Measurements from ENCODE around the gene THRAP3.

THRAP3 gene

DNA sequence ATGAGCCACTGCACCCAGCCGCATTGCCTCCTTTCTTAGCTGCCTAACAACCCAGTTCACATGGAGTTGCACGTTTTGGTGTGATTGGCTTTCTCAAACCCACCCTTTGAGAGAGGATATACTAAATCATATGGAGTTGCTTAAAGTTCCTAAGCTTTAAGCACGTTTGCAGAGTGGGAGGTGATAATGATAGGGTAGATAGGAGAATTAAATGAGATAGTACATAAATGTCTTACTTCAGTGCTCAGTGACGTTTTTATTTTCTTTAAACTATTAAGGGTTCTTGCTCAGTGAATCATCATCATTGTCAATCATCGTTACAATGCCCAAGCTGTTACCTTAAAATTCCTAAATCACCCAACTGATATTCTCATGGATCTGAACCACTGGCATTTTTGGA is 79.0 kb downstream of the THRAP3 start:
- no peak for DNase-seq

DNA sequence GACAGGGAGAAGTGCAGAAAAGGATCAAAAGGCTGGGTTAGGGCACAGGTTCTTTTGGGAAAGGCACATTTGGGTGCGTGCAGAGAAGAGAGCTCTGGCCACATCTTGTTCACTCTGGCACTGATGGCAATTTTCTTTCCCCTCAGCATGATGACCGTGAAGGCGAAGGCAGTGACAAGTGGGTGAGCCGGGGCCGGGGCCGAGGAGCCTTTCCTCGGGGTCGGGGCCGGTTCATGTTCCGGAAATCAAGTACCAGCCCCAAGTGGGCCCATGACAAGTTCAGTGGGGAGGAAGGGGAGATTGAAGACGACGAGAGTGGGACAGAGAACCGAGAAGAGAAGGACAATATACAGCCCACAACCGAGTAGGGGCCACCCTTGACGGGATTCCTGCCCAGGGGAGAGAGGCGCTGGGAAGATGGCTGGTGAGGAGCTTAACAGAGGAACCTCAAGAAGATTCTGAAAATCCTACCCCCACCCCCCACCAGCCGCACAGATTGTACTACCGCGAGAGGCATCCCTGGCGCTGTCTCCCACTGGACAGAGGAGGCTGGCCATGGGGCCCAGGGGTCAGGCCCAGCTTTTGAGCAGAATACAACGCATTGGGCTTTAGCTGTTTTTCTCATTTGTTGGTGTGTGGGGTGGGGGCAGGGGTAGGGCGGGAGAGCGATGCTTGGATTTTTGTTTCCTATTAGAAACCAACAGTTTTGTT is 79.6 kb downstream of the THRAP3 start:
- no peak for DNase-seq

DNA sequence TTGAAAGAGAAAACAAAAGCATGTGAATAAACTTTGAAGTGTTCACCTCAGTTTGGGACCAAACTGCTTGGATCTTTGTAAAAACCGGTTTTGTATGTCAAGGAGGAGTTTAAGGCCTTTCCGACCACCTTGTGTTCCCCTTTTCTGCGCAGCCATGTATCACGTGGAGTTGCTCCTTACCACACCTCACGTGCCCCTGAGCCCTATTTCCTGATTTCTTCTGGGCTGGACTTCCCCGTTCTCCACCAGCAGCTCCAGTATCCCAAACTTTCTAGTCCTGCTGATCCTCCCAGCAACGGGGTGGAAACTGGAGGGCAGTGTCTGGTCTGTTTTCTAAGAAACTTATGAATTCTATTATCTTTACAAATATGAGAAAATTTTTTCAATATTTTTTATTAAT is 80.3 kb downstream of the THRAP3 start:
- DNase-seq, result no peak

DNA sequence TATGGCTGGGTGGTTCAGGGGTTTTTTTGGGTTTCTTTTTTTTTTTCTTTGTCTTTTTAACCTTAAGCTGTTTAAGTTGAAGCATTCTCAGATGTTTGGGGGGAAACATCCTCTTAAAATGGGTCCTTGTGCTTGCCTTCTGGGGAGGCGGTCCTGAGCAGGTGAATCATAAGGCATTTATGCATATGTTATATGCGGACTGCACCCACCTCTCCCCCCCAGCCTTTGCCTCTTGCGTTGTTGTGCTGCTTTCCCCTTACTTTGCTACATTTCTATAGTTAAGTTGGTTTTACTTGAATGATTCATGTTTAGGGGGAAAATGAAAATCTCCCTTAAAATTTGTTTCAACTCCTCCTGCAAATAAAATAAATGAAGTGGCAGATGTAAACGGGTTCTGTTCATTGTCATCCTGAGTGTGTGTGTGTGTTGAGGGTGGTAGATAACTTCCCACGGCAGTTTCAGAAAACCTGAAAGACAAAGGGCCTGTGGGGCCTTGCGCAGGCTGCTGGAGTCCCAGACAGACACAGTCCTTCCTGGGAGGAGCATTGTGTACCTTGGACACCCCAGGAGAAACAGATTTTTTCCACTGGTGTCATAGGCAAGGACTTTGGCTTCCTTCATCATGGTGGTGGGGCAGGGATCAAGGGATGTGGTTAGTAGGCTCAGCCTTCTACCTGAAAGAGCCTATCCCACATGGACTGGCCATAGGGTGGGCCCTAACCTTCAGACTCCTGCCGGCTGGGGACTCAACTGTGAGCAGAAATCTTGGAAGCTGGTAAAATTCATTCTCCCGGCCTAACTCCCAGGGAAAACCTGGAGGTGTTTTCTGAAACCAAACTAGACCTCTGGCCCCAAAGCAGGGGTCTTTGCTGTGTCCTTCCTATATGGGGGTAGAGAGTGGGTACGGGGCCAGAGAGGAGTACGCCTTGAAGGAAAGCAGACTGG is 81.0 kb downstream of the THRAP3 start:
- DNase-seq, result no peak

DNA sequence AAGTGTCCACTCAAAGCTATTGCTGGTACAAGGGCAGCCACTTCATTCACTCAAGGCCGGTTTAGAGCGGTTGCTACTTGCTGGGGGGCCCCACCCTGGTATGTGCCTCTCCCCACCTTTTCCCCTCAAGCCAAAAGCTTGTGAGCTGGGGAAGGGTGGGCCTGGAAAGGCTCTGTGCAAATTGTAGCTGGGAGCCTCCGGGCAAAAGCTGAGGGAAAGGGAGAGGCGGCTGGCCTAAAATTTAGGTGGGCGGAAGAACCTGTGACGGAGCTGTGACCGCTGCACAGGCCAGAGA is 81.6 kb downstream of the THRAP3 start:
- DNase-seq, result no peak

DNA sequence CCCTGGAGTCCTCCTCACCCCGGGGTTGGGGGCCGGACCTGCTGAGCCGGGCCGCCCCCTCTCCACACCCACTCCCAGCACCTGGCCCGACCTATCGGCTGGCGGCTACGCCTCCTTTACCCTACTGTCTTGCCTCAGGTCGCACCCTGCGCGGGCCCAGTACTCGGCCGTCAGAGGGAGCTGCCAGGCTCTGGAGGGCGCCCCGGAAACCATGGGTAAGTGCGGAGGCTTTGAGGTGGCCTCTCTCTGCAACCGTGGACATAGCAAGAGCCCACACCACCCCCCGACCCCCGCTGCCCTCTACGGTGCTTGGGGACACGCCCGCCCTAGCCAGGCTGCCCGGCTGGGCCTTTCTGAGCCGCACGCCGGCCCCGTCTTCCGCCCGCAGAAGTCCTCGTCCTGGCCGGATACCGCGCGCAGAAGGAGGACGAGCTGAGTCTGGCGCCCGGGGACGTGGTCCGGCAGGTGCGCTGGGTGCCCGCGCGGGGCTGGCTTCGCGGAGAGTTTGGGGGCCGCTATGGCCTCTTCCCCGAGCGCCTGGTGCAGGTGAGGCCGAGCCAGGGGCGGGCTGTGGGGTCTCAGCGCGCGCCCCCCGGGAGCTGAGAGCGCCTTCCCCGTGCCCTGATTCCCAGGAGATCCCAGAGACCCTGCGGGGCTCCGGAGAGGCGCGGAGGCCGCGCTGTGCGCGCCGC is 82.1 kb downstream of the THRAP3 start, which contains the start of gene SH3D21:
Gene SH3D21, plus strand, starts transcription at position 159 of the 692 bp plus-strand sequence. Its CDS starts 53 bp downstream, at position 212.
- DNase-seq, result peak; percentile 96

DNA sequence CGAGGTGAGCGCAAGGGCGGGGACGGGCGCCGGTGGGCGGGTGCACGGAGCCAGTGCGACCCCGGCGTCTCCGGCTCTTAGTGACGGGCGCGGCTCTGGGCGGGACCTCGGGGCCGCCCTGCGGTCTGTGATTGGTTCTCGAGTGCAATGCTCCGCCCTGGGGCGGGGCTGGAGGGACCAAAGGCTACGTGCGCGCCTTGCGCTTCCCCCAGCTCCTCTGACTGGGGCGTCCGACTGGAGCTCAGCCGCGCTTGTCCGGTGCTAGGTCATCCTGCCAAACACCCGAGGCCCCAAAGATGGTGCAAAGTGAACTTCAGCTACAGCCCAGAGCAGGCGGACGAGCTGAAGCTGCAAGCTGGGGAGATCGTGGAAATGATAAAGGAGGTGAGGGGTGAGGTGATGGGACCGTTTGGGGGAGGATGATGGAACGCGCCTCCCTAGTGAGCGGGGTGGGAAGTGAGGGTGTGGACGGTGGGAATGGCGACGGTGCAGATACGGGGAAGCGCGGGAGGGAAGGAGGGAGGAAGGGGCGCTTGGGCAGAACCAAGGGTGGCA is 82.7 kb downstream of the THRAP3 start:
- DNase-seq, result peak; percentile 99

DNA sequence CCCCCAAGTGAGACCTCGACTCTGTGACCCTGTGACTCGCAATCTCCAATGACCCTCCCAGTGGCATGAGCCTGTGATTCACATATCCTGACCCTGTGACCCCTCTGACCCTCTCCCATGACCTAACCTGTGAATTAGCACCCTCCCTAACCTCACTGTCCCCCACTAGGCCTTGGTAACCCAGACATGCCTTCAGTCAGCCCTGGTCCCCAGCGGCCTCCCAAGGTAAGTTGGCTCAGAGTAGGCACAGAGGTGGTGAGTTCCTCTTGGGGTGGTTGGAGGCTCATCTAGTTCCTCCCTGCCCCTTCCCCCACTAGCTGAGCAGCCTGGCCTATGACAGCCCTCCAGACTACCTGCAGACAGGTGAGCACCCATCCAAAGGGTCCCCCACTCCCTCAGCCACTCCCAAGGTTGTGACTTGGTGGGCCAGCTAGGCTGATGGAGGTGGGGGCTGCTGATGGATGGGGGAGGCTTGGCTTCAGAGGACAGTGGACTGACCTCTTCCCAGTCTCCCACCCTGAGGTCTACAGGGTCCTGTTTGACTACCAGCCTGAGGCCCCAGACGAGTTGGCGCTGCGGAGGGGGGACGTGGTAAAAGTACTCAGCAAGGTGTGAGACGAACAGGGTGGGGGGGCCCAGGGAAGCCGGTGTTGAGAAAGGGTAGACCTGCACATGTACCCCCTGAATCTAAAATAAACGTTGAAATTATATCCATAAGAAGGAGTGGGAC is 83.5 kb downstream of the THRAP3 start:
- no peak for DNase-seq

DNA sequence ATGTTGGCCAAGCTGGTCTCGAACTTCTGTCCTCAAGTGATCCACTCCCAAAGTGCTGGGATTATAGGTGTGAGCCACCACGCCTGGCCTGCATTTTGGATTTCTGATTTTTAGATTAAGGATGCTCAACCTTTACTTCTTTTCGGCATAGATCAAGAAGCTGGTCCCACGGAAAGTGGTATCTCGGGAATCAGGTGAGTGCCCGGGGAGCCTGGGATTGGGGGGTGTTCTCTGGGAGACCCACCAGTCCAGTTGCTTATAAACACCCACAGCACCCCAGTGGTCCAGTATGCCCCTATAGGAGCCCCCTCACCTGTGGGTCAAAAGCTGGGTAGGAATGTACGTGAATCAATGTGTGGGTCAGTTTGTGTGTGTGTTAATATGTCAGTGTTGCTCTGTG is 85.2 kb downstream of the THRAP3 start:
- DNase-seq, result no peak

DNA sequence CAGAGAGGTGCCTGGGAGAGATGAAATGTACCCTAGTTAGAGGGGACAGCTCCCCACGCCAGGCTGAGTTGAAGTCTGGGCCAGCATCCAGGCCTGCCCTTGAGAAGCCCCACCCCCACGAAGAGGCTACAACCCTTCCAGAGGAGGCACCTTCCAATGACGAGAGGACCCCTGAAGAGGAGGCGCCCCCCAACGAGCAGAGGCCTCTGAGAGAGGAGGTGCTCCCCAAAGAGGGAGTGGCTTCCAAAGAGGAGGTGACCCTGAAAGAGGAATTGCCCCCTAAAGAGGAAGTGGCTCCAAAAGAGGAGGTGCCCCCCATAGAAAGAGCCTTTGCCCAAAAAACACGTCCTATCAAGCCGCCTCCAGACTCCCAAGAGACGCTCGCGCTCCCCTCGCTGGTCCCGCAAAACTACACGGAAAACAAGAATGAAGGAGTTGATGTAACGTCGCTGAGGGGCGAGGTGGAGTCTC is 96.1 kb downstream of the THRAP3 start:
- DNase-seq, result no peak

DNA sequence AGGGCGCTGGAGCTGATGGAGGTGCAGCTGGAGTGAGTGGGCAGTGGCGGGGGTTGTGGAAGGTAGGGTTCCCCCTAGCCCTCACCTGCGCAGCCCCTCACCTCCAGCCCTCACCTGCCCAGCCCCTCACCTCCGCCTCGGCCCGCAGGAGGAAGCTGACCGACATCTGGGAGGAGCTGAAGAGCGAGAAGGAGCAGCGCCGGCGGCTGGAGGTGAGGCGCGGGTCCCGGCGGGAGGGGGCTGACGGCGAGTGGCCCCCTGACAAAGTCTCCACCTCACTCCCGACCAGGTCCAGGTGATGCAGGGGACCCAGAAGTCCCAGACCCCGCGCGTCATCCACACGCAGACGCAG is 96.5 kb downstream of the THRAP3 start:
- no peak for DNase-seq

DNA sequence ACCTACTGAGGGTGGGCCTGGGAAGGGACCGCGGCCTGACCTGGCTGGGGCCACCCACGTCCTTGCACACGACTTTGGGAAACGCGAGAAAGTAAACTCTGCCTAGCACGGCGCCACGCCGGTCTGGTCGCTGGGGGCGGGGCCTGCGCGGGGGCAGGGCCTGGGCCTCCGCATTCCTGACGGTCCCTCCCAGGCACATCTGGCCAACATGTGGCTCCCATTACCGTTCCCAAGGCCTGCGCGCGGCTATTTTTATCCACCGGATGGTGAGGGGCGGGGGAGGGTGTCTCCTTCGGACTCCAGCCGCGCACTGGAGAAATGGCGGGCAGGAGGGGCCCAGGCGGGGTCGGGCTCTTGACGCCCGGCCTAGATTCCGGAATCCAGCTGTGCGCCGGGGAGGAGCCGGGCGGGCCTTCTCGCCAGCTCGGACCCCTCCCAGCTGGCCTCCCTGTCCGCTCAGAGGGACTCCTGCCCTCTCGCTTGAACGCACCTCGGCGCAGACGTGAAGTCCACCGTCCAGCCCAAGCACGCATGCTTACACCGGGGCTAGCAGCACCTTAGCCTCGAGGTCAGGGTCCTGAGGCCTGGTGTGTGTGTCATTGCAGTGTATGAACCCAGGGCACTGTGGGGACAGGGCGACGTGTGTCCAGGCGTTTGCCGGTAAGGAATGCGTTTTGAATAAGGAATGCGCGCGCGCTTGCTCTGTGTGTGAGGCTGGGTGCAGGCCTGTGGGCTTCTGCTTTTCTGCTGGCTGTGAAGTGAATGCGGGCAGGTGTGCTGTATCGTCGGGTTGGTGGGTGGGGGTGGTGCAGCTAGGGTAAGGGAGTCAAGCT is 97.1 kb downstream of the THRAP3 start:
- peak; percentile 19 for DNase-seq

DNA sequence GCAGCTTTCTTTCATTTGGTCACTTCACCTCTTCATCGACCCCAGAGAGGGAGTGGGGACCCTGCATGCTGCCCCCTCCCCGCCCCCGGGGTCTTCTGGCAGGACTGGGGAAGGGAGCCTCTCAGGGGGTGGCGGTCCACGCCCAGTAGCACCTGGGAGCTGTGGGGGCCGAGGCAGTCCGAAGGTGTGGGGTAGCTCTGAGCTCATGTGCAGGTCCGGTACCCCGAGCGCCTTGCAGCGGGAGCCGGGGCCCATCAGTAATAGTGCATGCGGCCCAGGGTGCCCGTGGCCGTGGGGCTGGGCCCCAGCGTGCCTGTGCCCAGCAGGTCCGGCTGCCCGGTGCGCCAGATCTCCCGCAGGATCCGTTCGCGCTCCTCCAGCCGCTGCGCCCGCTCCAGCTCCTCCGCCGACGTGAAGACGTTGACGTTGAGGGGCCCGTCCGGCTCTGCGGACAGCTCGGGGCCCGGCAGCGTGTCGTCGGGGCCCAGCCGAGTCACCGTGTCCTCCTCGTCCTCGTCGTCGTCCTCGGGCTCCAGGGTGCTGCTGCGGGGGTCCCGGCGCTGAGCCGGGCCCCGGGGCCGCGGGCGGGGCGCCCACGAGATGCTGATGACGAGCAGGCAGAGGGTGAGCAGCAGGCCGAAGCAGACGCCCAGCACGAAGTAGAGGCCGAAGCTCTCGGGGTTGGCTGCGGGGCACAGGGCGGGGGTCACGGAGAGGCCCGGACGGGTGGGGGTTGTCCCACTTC is 98.0 kb downstream of the THRAP3 start:
- no peak for DNase-seq

DNA sequence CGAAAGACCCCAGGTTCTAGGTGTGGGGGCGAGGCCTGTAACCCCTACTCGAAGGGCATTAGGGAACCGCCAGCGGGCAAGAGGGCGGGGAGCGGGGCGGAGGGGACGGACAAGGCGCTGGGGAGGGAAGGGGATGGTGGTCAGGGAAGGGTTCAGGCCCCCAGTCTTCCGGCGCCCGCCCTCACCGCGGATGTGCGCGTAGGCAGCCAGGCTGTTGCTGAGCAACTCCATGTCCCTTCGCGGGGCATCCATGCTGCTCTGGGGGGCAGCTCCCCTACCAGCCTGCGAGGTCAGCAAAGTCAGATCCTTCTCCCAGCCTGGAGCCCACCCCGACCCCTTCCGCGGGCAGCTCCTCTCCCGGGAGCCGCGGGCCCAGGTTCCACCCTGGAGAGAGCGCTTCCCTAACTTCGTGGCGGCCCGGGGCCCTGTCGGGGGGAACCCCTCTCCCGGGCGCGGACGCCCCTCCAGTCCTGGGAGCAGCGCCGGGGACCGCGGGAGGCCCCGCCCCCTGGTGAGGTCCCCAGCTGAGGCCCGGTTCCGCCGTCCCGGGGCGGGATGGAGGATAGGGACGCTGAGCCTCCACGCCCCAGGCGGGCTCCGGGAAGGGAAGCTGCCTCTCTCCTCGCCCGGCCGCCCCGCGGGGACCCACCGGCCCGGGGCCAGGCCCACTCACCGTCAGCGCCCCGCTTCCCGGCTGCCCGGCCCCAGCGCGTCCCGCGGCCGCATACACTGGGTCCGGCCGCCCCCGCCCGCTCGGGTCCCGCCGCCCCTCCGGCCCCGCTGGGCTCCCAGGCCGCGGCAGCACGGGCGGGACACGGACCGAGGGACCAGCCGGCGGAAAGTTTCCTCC is 98.8 kb downstream of the THRAP3 start:
- no peak for DNase-seq

DNA sequence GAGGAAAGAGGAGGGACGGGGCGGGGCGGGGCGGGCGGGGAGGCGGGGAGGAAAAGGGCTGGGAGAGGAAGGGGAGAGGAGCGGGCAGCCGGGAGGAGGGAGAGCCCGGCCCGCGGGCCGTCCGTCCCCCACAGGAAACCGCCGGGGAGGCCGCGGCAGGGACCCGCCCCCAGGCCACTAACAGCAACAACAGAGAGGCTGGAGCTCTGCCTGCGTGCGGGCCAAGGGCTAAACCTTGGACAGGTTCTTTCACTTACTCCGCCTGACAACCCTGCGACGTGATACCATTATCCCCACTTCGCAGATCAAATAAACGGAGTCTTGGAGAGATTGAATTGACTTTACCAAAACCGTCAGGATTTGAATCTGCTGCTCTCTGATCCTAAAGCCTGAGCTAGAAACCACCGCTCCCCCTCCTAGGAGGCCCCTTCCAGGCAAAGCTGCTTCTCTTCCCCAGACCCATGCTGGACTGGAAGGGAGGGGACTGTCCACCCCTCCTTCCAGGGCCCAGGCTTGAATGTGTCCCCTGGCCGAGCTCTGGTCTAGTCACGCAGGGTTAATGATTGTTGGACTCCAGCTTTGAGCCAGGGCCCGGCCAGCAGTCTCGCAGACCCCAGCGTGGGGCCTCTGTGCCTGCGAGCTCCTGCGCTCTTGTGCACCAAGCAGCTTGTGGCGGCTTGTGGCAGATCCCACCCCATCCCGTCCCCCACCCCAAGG is 99.6 kb downstream of the THRAP3 start, which contains the start of gene EVA1B:
Gene EVA1B, minus strand, starts transcription at position 10 of the 717 bp plus-strand sequence. CDS start 608 bp downstream, outside the sequence.
- peak; percentile 81 for DNase-seq

DNA sequence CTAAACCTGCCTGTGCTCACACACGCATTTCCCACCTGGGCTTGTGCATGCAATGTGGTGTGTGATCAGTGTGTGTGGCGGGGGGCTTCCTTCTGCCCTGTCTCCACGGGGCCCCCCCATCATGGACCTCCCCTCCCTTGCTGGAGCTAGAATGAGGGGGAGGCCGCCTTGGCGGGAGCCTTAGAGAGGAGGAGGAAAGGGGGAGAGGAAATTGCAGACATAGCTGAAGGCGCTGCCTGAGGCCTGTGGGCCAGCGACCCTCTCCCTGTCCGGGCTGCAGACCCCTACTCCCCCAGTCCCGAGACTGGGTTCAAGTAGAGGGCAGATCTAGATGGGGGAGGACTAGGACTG is 100.1 kb downstream of the THRAP3 start:
- DNase-seq, result no peak

DNA sequence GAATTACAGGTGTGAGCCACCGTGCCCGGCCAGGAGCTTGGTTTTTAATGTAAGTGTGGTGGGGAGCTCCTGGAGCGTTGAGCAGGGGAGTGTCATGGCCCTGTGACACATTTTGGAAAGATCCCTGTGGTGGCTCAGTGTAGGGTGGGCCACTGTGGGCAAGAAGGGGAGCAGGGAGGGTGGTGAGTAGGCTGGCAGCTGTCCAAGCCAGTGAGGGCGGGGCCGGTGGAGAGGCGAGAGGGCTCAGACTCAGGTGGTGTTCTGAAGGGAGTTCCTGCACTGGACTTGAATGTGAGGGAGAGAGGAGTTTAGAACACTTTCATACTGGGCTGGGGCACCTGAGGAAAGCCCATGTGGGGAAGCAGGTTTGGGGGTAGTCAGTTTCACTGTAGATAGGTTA is 102.3 kb downstream of the THRAP3 start:
- peak; percentile 45 for DNase-seq

DNA sequence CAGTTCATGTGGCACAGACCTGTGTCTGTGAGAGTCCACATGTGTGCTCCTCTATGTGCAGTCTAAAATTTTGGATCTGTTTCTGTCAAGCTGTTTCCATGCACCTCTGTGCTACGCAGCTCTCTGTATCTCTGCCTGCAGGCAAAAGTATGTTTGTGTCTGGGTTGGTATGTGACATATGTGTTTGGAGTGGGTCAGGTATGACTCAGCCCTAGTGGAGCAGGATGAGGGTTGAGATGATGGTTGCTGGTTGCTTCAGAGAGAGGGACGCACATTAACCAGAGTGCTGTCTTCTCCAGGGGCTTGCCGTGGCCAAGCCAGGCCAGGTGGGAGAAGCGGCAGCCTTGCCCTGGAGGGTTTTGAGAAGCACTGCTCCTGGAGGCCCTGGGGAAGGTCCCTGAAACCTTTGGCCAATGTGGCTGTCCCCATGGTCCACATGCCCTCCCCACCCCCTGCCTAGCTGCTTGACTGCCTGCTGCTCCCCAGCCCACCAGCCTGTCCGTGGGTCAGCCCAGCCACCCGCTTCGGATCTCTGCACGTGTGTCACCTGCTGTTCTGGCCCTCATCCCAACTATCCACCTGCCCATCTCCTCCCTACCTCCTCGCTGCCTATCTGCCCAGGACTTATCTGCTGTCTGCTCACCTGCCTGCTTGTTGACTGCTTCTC is 103.3 kb downstream of the THRAP3 start:
- DNase-seq, result peak; percentile 31

DNA sequence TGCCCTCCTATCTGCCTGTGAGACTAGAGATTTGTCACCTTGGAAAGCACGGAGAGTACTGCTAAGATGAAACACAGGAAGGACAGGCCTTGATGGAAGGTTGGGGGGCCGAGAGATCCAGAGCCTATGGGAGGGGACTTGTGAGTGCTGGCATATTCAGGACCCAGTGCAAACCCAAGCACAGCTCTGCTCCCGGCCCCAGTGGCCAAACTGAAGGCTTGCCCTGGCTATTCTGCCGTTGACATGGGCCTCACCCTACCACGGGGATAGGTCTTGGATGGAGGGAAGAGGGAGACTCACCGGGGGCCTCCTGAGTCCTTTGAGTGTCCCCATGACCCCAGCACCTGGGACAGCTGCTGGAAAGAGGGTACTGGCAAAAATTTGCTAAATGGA is 103.8 kb downstream of the THRAP3 start:
- DNase-seq, result no peak
